HG02885 (cell line): ENCODE data around the gene TLCD2.
"Not testable (repeated sequence)": the region's sequence is repeated elsewhere in the genome, so short reads cannot be mapped to it uniquely, and the experiment has no call there.

Source experiments
- ATAC-seq: cut with Tn5 transposase; IDR thresholded peaks from one replicate; pipeline ENCODE4 v1.9.1; 2021; ENCODE audit warnings: mild to moderate bottlenecking; ENCODE audit not compliant: unreplicated experiment, poor library complexity

TLCD2 gene

GRCh38 chr17:1718362-1719165 lies 8.4 kb upstream of the TLCD2 start:
- ATAC-seq: no peak

- peak; percentile 38 for ATAC-seq
Observed at GRCh38 chr17:1716912-1717695, 6.9 kb upstream of the TLCD2 start.

- ATAC-seq: peak; percentile 79
Observed at GRCh38 chr17:1716076-1716911, 6.1 kb upstream of the TLCD2 start.

- no peak for ATAC-seq
Observed at GRCh38 chr17:1715803-1716075, 5.6 kb upstream of the TLCD2 start.

GRCh38 chr17:1714980-1715802 lies 5.0 kb upstream of the TLCD2 start:
- no peak for ATAC-seq

- ATAC-seq: no peak
Observed at GRCh38 chr17:1714427-1714979, 4.3 kb upstream of the TLCD2 start.

GRCh38 chr17:1713878-1714426 lies 3.8 kb upstream of the TLCD2 start:
- ATAC-seq: no peak

GRCh38 chr17:1713160-1713877 lies 3.1 kb upstream of the TLCD2 start:
- no peak for ATAC-seq

- no peak for ATAC-seq
Observed at GRCh38 chr17:1712271-1712670, 2.1 kb upstream of the TLCD2 start.

GRCh38 chr17:1711804-1712203 lies 1.6 kb upstream of the TLCD2 start:
- no peak for ATAC-seq

GRCh38 chr17:1710807-1711553 lies 803 bp upstream of the TLCD2 start:
- no peak for ATAC-seq

GRCh38 chr17:1709403-1709951 lies 700 bp downstream of the TLCD2 start:
- no peak for ATAC-seq

GRCh38 chr17:1708791-1709346 lies 1.3 kb downstream of the TLCD2 start:
- ATAC-seq: not testable (repeated sequence)

GRCh38 chr17:1707107-1707506 lies 3.1 kb downstream of the TLCD2 start:
- no peak for ATAC-seq

- ATAC-seq: no peak
Observed at GRCh38 chr17:1705004-1705403, 5.2 kb downstream of the TLCD2 start.

GRCh38 chr17:1703063-1703462 lies 7.1 kb downstream of the TLCD2 start:
- ATAC-seq: no peak

GRCh38 chr17:1699891-1700290 lies 10.3 kb downstream of the TLCD2 start:
- ATAC-seq: not testable (repeated sequence)

- no peak for ATAC-seq
Observed at GRCh38 chr17:1697681-1698080, 12.5 kb downstream of the TLCD2 start.
